HL-60/S4 treated with retinoic acid at 250 ng/mL for 4 days and 3 days (cell line): ENCODE results near the gene SGK1.

Source experiments
- in situ Hi-C: fragments of 300-500 bp; cut with MboI; formaldehyde crosslinking; loops from 2 replicates; pipeline ENCODE4 v1.7.0; 2022; ENCODE audit warnings: low sequenced_read_pairs

SGK1 gene

DNA sequence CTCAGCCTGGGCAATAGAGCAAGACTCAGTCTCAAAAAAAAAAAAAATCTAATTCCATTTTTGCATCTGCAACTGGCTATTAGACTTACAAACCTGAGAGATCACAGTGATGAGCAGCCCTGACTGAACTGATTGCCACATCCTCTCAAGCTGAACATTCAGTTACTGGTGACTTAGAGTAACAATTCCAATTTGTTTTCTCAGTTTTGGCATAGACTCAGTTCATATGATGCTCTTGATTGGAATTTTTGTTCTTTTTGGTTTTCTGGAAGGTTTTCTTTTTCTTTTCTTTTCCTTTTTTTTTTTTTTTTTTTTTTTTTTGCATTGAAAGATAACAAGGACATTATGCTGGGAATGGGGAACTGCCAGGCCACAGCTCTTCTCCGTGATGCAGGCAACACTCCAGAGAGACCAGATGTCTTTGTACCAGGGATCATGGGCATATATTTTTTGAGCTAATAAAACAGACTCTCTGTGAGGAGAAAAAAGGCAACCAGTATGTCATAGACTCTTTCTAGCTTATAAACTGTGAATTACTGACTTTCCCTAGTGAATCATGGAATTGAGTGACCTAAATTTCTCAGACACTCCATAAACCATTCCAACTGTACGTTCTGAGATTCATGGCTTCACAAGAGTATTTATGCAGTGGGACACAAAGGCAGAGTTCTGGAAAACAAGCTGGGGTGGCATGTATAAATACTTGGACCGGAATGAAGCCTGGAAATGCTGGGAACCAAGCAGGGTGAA is 179.5 kb downstream of the SGK1 start:
- in situ Hi-C loops: loop anchor here (25.0 kb wide), 1 partner anchor 1299 kb away; no protein-coding TSS in a partner anchor

DNA sequence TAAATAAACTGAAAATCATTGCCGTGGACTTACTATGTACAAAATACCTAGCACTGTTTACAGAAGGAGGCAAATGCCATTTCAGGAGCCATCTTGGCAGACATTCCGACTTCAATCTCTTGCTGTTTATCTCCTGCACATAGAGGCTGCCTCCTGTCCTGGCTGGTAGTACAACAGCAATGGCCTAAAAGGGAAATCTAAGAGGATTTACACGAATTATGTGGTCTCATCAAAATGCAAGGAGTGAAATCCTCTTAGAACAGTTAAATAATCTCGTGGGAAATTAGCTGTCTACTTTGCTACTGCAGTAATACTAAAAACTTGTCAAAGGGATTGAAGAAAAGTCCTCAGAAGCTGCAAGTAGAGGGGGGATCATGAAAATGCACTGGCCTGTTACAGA is 183.3 kb downstream of the SGK1 start:
- in situ Hi-C loops: loop anchor here (25.0 kb wide), 1 partner anchor 1303 kb away; no protein-coding TSS in a partner anchor

DNA sequence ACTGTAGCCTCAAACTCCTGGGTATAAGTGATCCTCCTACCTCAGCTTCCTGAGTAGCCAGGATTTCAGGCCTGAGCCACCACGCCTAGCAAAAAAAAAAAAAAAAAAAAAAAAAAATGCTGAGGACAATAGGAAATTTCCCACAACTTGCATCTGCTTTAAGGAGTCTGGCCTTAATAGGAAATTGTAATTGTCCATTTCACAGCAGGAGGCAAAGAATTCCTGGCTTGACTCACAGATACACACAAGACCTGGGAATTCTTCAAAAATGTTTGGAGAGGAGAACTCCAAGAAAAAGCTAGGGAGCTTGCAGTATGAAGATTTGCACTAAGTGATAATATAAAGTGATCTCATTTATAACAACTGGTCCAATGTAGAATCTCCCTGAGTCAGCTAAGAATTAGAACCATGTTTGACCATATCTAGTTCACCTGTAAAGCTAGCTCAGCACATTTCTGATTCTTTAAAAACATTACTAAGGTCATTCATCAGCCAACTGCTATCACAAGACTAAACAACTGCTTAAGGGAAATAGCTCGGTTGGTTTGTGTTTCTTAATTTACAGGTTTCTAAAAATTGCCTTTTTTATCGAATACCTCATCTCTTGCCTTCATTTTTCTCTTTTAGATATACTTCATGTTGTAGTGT is 185.3 kb downstream of the SGK1 start:
- in situ Hi-C loops: loop anchor here (25.0 kb wide), 1 partner anchor 1305 kb away; no protein-coding TSS in a partner anchor

DNA sequence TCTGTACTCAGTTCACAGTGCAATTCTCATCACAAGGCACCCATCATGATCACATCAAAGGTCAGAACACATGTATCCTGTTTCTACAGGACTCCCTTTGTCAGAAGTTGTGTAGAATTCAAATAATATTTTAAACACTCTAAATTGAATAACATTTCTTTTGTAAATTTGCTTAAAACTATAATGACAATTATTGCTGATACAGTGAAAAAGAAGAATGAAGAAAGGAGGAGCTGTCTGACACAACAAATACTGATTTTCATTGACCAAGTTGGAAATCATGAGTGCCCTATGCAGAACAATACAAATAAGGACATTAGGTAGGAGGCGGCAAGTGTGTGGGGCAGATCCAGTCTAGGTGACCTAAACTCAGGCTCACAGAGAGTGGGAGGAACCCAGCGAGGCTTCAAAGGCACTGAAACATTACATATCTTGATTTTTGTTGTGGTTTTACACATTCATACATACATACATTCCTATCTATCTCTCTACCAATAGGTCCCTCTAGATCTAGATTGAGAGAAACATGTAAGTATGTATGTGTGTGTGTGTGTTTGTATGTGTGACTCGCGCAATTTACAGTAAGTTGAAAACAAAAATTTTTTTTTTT is 186.3 kb downstream of the SGK1 start:
- in situ Hi-C loops: loop anchor here (25.0 kb wide), 1 partner anchor 1306 kb away; no protein-coding TSS in a partner anchor

DNA sequence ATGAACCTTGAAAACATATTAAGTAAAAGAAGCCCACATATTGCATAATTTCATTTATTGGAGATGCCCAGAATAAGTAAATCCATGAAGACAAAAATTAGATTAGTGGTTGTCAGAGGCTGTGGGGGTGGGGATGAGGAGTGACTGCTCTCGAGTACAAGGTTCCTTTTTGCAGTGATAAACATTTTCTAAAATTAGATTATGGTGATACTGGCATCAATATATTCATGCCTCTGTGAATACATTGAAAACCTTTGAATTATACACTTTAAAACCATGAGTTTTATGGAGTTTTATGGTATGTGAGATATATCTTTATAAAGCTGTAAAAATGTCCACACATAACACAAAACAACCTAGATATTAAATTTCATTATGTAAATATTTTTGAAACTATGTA is 189.8 kb downstream of the SGK1 start:
- in situ Hi-C loops: loop anchor here (25.0 kb wide), 1 partner anchor 1309 kb away; no protein-coding TSS in a partner anchor

DNA sequence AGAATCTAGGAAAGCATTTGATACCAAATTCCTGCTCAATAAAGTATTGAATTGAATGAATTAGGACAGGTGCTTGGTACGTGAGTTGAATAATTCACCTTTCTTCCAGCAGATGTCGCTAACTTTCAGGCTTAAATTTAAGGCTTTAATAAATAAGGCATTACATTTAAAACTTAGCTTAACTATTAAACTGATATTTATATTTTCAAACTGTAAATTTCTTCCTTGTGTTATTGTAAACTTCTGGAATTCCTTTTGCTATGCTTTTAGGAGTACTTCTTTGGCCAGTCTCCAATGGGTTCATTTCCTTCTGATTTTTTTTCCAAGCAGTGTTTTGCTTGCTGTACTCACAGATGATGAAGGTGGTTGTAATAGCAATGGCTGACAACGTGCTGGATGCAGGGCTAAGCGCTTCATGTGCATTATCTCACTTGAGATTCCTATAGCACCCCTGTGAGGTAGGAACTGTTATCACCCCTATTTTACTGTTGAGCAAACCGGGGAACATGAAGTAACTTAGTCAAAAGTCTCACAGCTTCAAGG is 194.2 kb downstream of the SGK1 start:
- in situ Hi-C loops: no loop called here

DNA sequence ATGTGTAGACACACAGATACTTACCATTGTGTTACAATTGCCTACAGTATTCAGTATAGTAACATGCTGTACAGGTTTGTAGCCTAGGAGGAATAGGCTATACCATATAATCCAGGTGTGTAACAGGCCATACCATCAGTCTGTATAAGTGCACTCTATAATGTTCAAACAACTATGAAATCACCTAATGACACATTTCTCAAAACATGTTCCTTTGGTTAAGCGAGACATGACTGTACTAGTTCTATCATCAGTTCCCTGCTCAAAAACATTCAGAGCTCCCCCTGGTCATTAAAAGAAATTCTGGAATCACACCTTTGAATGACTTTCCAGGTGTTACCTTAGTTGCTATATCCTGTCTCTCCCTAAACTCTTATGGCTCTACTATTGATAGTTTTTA is 195.1 kb downstream of the SGK1 start:
- in situ Hi-C loops: no loop called here

DNA sequence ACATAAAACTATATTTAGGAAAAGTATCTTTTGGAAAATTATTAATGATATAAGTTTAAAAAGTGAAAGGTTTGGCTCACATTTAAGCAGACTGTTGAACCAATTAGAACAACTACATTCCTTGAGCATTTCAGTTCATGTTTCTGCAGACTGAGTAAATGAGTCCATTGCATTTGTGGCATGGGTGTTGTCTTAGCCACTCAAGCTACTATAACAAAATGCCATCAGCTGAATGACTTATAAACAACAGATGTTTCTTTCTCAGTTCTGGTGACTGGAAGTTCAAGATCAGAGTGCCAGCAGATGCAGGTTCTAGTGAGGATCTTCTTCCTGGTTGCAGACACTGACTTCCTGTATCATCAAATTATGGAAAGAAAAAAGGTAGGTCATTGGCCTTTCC is 198.4 kb downstream of the SGK1 start:
- in situ Hi-C loops: no loop called here
